Measurements from ENCODE around the gene PNMA3. TPM values are rescaled to one million over a fixed set of nuclear protein-coding genes. Genes with fewer than 3 reads are reported as not detected.
A peak's percentile ranks its signal among the peaks of the same experiment; 100 is the strongest.
"Not testable (repeated sequence)": the region's sequence is repeated elsewhere in the genome, so short reads cannot be mapped to it uniquely, and the experiment has no call there.

Gene PNMA3
- total and polyA plus RNA-seq, 2 donors (not counting 3 experiments of a cell fraction or from before 2014, with no cell fraction given) = not detected

DNA sequence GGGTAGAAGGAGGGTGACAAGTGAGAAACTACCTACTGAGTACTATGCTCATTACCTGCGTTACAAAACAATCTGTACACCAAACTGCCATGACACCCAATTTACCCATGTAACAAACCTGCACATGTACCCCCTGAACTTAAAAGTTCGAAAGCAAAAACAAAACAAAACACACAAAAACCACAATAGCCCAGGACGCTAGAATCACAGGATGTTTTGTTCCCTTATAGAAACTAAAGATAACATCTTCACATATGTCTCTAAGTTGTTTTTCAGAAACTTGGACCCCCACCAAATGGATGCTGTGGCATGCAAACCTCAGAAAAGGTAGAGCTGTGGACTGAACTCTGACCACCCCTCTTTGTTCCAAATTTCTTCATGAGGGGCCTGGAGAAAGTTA is 37.1 kb upstream of the PNMA3 start:
- FAIRE-seq (peak; percentile 15), DNase-seq (ENCODE audit: low read depth, low spot score) (no peak)
- Histone ChIP-seq H3K9ac (replicated peaks; ENCODE audit: extremely low read depth, insufficient read depth, low read length) (no peak overlapping the region), H3K4me1 (ENCODE audit: control insufficient read depth, extremely low read depth, insufficient read depth, low read length) (no peaks in the 10 kb centered on the region), H3K27me3 (ENCODE audit: control insufficient read depth in 2 of 2, insufficient read depth in 2 of 2, low read length in 2 of 2) (no peaks in the 10 kb centered on the region), H3K9me1 (replicated peaks; ENCODE audit: control insufficient read depth, extremely low read depth, insufficient read depth, low read length) (no peaks in the 10 kb centered on the region), H3K4me2 (ENCODE audit: insufficient read depth, low read length) (no peak overlapping the region), H4K20me1 (replicated peaks; ENCODE audit: control insufficient read depth, extremely low read depth, insufficient read depth, low read length) (no peaks in the 10 kb centered on the region), H3K36me3 (ENCODE audit: control insufficient read depth in 2 of 2, extremely low read depth in 1 of 2, insufficient read depth in 2 of 2, low read length in 2 of 2) (no peaks in the 10 kb centered on the region), H2AFZ (ENCODE audit: low read depth, low read length) (no peak overlapping the region), H3K4me3 (replicated peaks in 1 of 3; ENCODE audit: insufficient read depth in 1 of 3, low read depth in 1 of 3, low read length in 3 of 3) (no peak overlapping the region), H3K79me2 (ENCODE audit: control insufficient read depth, insufficient read depth, low read length) (no peaks in the 10 kb centered on the region), H3K9me3 (replicated peaks; ENCODE audit: control insufficient read depth, insufficient read depth, low read length) (no peaks in the 10 kb centered on the region), H3K27ac (ENCODE audit: insufficient read depth, low read depth, low read length) (no peak overlapping the region)
- TF ChIP-seq JUN (IDR thresholded peaks at IDR 0.05; ENCODE audit: borderline replicate concordance, insufficient read depth, insufficient read length, low read depth) = no peak
- no peak for TF ChIP-seq EZH2 (IDR thresholded peaks at IDR 0.05; ENCODE audit: borderline replicate concordance, low read depth, low read length, severe bottlenecking)
- no peak for TF ChIP-seq GATA2 (IDR thresholded peaks at IDR 0.05; ENCODE audit: insufficient read depth, insufficient read length, low read depth, low read length)
- no peak for TF ChIP-seq POLR2A (IDR thresholded peaks at IDR 0.05; ENCODE audit: low read depth, low read length)
- no peak for TF ChIP-seq POLR2AphosphoS5 (IDR thresholded peaks at IDR 0.05; ENCODE audit: insufficient read depth, low read depth, low read length)
- TF ChIP-seq CTCF (IDR thresholded peaks at IDR 0.05; ENCODE audit: extremely low read depth in 1 of 2, insufficient read depth in 1 of 2, low read depth in 1 of 2, low read length in 2 of 2) = no peak
- no peak for TF ChIP-seq MYC (IDR thresholded peaks at IDR 0.05; ENCODE audit: low read depth, low read length)
- no peak for TF ChIP-seq FOS (IDR thresholded peaks at IDR 0.05; ENCODE audit: borderline replicate concordance, insufficient read depth, low read length)
- TF ChIP-seq, protein P1, sequence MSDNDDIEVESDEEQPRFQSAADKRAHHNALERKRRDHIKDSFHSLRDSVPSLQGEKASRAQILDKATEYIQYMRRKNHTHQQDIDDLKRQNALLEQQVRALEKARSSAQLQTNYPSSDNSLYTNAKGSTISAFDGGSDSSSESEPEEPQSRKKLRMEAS (IDR thresholded peaks at IDR 0.05; ENCODE audit: insufficient read depth, insufficient read length) = no peak
- no TSS peak for BruUV-seq (replicated peaks)
- POLR2A ChIA-PET = no interaction called here
- CTCF ChIA-PET = no interaction called here
- dilution Hi-C loops (cut with MboI; ENCODE audit: extremely low pct_ligation_motif_present, low sequenced_read_pairs) (no loop called here), intact Hi-C loops (cut with micrococcal nuclease) (no loop called here)

GRCh38 chrX:153026501-153026900 is 29.8 kb upstream of the PNMA3 start:
- H3K79me2 ChIP-seq (ENCODE audit: control insufficient read depth, insufficient read depth, low read length); H3K27ac ChIP-seq (ENCODE audit: insufficient read depth, low read depth, low read length); DNase-seq (ENCODE audit: low read depth, low spot score); H2AFZ ChIP-seq (ENCODE audit: low read depth, low read length); BruUV-seq (replicated peaks); intact Hi-C loops (cut with micrococcal nuclease); H4K20me1 ChIP-seq (replicated peaks; ENCODE audit: control insufficient read depth, extremely low read depth, insufficient read depth, low read length); dilution Hi-C loops (cut with MboI; ENCODE audit: extremely low pct_ligation_motif_present, low sequenced_read_pairs); H3K4me3 ChIP-seq (replicated peaks in 1 of 3; ENCODE audit: insufficient read depth in 1 of 3, low read depth in 1 of 3, low read length in 3 of 3); H3K9ac ChIP-seq (replicated peaks; ENCODE audit: extremely low read depth, insufficient read depth, low read length); H3K36me3 ChIP-seq (ENCODE audit: control insufficient read depth in 2 of 2, extremely low read depth in 1 of 2, insufficient read depth in 2 of 2, low read length in 2 of 2); FAIRE-seq; H3K9me1 ChIP-seq (replicated peaks; ENCODE audit: control insufficient read depth, extremely low read depth, insufficient read depth, low read length); H3K27me3 ChIP-seq (ENCODE audit: control insufficient read depth in 2 of 2, insufficient read depth in 2 of 2, low read length in 2 of 2); POLR2A ChIA-PET; H3K4me2 ChIP-seq (ENCODE audit: insufficient read depth, low read length); H3K4me1 ChIP-seq (ENCODE audit: control insufficient read depth, extremely low read depth, insufficient read depth, low read length); CTCF ChIA-PET; H3K9me3 ChIP-seq (replicated peaks; ENCODE audit: control insufficient read depth, insufficient read depth, low read length): not testable (repeated sequence)

- dilution Hi-C loops (cut with MboI; ENCODE audit: extremely low pct_ligation_motif_present, low sequenced_read_pairs); POLR2A ChIA-PET; intact Hi-C loops (cut with micrococcal nuclease); H3K27me3 ChIP-seq (ENCODE audit: control insufficient read depth in 2 of 2, insufficient read depth in 2 of 2, low read length in 2 of 2); H3K79me2 ChIP-seq (ENCODE audit: control insufficient read depth, insufficient read depth, low read length); H3K9me3 ChIP-seq (replicated peaks; ENCODE audit: control insufficient read depth, insufficient read depth, low read length); H3K4me3 ChIP-seq (replicated peaks in 1 of 3; ENCODE audit: insufficient read depth in 1 of 3, low read depth in 1 of 3, low read length in 3 of 3); FAIRE-seq; H3K4me2 ChIP-seq (ENCODE audit: insufficient read depth, low read length); H3K9me1 ChIP-seq (replicated peaks; ENCODE audit: control insufficient read depth, extremely low read depth, insufficient read depth, low read length); H2AFZ ChIP-seq (ENCODE audit: low read depth, low read length); BruUV-seq (replicated peaks); H3K4me1 ChIP-seq (ENCODE audit: control insufficient read depth, extremely low read depth, insufficient read depth, low read length); H3K9ac ChIP-seq (replicated peaks; ENCODE audit: extremely low read depth, insufficient read depth, low read length); H4K20me1 ChIP-seq (replicated peaks; ENCODE audit: control insufficient read depth, extremely low read depth, insufficient read depth, low read length); H3K27ac ChIP-seq (ENCODE audit: insufficient read depth, low read depth, low read length); DNase-seq (ENCODE audit: low read depth, low spot score); H3K36me3 ChIP-seq (ENCODE audit: control insufficient read depth in 2 of 2, extremely low read depth in 1 of 2, insufficient read depth in 2 of 2, low read length in 2 of 2): not testable (repeated sequence)
- CTCF ChIA-PET = interaction anchor here (1.6 kb wide), 1 partner anchor 87 kb away, joined by 6 read pairs; no protein-coding TSS in a partner anchor
Measured at GRCh38 chrX:153028487-153028886, 27.8 kb upstream of the PNMA3 start.

Measured in endothelial cell of umbilical vein (primary cell).